ENCODE data around the gene HSF2.

DNA sequence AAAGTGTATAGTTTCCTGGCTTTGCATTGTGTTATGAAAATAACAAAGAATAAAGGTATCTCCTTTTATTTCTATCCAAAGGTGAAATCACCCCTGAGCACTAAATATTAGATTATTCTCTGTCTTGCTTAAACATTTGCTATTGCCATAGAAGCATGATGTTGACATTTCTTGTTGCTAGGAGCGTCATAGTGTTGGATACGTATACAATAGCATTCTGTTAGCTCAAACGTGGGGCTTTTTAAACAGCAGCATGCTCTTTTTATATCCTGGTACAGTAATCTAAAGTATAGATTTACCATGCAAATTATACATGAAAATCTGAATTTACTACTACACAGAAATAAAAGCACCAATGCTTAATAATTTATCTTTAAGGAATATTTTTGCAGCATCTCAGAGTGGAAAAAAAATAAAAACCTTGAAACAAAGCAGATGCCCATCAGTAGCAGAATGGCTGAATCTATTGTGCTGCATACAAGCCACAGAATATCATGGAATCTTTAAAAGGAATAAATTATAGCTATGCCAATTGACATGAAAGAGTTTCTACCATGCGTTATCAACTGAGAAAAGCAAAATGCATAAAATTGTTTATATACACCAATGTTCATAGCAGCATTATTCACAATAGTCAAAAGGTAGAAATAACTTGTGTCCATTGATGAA, 9.6 kb upstream of the HSF2 start:
- TF ChIP-seq CTCF (IDR thresholded peaks at IDR 0.05) (no peak), POLR2A (IDR thresholded peaks at IDR 0.05) (no peak), POLR2AphosphoS5 (IDR thresholded peaks at IDR 0.05) (no peak)
